ENCODE measurements around the gene TOMT. TPM values are rescaled to one million over a fixed set of nuclear protein-coding genes. Genes with fewer than 3 reads are reported as not detected.

The TOMT gene
- total RNA-seq, 4 donors from 2014 or later: not detected

DNA sequence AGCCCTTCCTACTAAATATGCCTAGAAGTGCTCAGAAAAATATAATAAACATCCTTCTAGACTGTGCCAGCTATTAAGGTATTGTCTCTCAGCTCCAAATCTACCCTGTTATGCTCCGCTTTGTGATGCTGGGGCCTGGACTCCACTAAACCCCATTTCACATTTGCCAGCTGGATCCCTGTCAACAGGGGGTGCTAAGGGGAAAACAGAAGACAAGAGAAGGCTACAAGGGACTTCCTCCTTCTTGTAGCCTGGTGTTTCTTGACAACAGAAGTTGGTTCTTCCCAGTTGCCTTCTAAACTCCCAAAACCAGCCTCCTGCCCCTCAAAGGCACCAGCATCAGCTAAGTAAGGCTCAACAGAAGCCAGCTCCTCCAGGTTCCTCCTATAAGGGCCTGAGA, 30.6 kb upstream of the TOMT start:
- Histone ChIP-seq H3K27ac (no peak overlapping the region), H3K27me3 (no peaks in the 10 kb centered on the region), H3K4me1 (peaks cover 0 to 44% (median 17%) of the 10 kb centered on the region in 4 donors), H3K36me3 (peaks cover 0 to 7% (median 0%) of the 10 kb centered on the region in 3 donors), H3K9me3 (no peaks in the 10 kb centered on the region), H3K4me3 (no peak overlapping the region)
- peak in 1 of 2 donors; percentile 31 for DNase-seq (ENCODE audit: low spot score in 2 of 2)
- TF ChIP-seq POLR2A (IDR thresholded peaks at IDR 0.05) (no peak), EP300 (IDR thresholded peaks at IDR 0.05) (no peak), CTCF (IDR thresholded peaks at IDR 0.05) (no peak)
- 82 to 83% methylated on average over 1 of the region's 1 CpG for WGBS, 2 donors

DNA sequence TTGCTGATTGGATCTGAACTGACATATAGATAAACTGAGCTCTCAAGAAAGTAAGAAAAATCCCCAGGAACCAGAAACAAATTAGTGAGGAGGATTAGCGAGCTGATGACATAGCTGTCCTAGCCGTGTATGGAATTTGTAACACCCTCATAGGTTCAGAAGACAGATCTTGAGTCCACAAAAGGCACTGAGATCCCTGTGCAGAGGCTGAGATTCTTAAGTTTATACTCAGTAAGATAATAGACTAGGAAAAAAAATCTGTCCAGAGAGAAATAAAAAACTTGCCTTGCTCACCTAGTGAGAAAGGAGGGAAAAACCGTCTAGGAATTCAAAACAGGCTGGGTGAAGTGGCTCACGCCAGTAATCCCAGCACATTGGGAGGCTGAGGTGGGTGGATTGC, 30.0 kb upstream of the TOMT start:
- peaks cover 0 to 37% (median 11%) of the 10 kb centered on the region in 4 donors for H3K4me1 ChIP-seq
- DNase-seq (ENCODE audit: low spot score in 2 of 2): no peak
- peaks cover 0 to 7% (median 0%) of the 10 kb centered on the region in 3 donors for H3K36me3 ChIP-seq
- no peaks in the 10 kb centered on the region for H3K9me3 ChIP-seq
- H3K4me3 ChIP-seq: no peak overlapping the region
- TF ChIP-seq CTCF (IDR thresholded peaks at IDR 0.05) (no peak), EP300 (IDR thresholded peaks at IDR 0.05) (no peak), POLR2A (IDR thresholded peaks at IDR 0.05) (no peak)
- H3K27me3 ChIP-seq: no peaks in the 10 kb centered on the region
- WGBS, 2 donors: 90 to 93% methylated on average over 4 of the region's 4 CpGs
- H3K27ac ChIP-seq: no peak overlapping the region

GRCh38 chr11:72078477-72078876, 27.2 kb upstream of the TOMT start:
- DNase-seq (ENCODE audit: low spot score in 2 of 2): no peak
- TF ChIP-seq POLR2A (IDR thresholded peaks at IDR 0.05) (no peak), EP300 (IDR thresholded peaks at IDR 0.05) (no peak)
- Histone ChIP-seq H3K36me3 (peaks cover 0 to 7% (median 0%) of the 10 kb centered on the region in 3 donors), H3K27me3 (no peaks in the 10 kb centered on the region), H3K9me3 (no peaks in the 10 kb centered on the region), H3K4me3 (no peak overlapping the region), H3K27ac (peak overlapping the region in 2 of 4 donors; percentile 92 to 95), H3K4me1 (peaks cover 0 to 30% (median 11%) of the 10 kb centered on the region in 4 donors)
- 78 to 86% methylated on average over 6 of the region's 6 CpGs for WGBS, 2 donors

GRCh38 chr11:72079819-72080325, 25.9 kb upstream of the TOMT start:
- TF ChIP-seq EP300 (IDR thresholded peaks at IDR 0.05) (no peak), POLR2A (IDR thresholded peaks at IDR 0.05) (no peak), CTCF (IDR thresholded peaks at IDR 0.05) (no peak)

GRCh38 chr11:72080326-72081183, 25.2 kb upstream of the TOMT start, which contains the start of the genes LRRC51 and NUMA1:
Gene LRRC51 (plus strand): TSS chr11:72080850. CDS start chr11:72089084, 8,234 bp downstream.
Gene NUMA1 (minus strand): TSS chr11:72080542. CDS start chr11:72035943, 44,599 bp downstream.
- H3K27ac ChIP-seq: peak within 1 kb of the TSS; percentile 65 to 95 (median 92)
- H3K9me3 ChIP-seq: no peaks in the 10 kb centered on the region
- peaks cover 0 to 30% (median 11%) of the 10 kb centered on the region in 4 donors for H3K4me1 ChIP-seq
- peak within 1 kb of the TSS; percentile 45 to 95 (median 68) for H3K4me3 ChIP-seq
- peak in 1 of 5 experiments; percentile 10 for TF ChIP-seq CTCF (IDR thresholded peaks at IDR 0.05)
- TF ChIP-seq POLR2A (IDR thresholded peaks at IDR 0.05): peak; percentile 26 to 55
- TF ChIP-seq EP300 (IDR thresholded peaks at IDR 0.05): peak; percentile 87 to 98
- DNase-seq (ENCODE audit: low spot score in 2 of 2): peak; percentile 99 to 100
- no peaks in the 10 kb centered on the region for H3K27me3 ChIP-seq
- WGBS, 2 donors: 0 to 1% methylated on average over 53 to 60 of the region's 60 CpGs
- H3K36me3 ChIP-seq: peaks cover 0 to 8% (median 0%) of the 10 kb centered on the region in 3 donors

More at GRCh38 chr11:72079819-72080325, 25.9 kb upstream of the TOMT start:
- Histone ChIP-seq H3K4me3 (peak overlapping the region; percentile 45 to 95 (median 68)), H3K27ac (peak overlapping the region; percentile 65 to 95 (median 92)), H3K36me3 (peaks cover 0 to 7% (median 0%) of the 10 kb centered on the region in 3 donors), H3K27me3 (no peaks in the 10 kb centered on the region), H3K9me3 (no peaks in the 10 kb centered on the region), H3K4me1 (peaks cover 0 to 30% (median 11%) of the 10 kb centered on the region in 4 donors)
- 3 to 5% methylated on average over 16 of the region's 16 CpGs for WGBS, 2 donors
- DNase-seq (ENCODE audit: low spot score in 2 of 2): no peak
